ENCODE data around the gene KRT75.

The KRT75 gene

DNA sequence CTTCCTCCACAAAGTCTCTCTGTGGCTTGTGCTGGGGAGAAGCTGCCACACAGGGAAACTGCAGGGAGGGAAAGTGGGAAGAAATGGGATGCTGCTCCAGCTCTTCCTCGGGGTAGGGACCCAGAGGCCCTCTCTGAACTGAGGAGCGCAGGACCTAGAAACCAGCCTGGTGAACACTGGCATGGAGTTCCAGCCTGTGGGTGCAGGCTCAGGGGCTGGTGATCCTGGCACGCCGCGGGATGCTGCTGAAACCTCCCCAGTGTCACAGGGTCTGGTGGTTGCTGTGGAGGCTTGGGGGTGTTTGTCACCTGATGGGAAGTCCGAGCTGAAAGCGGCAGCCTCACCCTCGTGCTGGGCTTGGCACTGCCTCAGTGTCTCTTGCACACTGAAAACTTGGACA, 5.2 kb upstream of the KRT75 start:
- no peak for DNase-seq

DNA sequence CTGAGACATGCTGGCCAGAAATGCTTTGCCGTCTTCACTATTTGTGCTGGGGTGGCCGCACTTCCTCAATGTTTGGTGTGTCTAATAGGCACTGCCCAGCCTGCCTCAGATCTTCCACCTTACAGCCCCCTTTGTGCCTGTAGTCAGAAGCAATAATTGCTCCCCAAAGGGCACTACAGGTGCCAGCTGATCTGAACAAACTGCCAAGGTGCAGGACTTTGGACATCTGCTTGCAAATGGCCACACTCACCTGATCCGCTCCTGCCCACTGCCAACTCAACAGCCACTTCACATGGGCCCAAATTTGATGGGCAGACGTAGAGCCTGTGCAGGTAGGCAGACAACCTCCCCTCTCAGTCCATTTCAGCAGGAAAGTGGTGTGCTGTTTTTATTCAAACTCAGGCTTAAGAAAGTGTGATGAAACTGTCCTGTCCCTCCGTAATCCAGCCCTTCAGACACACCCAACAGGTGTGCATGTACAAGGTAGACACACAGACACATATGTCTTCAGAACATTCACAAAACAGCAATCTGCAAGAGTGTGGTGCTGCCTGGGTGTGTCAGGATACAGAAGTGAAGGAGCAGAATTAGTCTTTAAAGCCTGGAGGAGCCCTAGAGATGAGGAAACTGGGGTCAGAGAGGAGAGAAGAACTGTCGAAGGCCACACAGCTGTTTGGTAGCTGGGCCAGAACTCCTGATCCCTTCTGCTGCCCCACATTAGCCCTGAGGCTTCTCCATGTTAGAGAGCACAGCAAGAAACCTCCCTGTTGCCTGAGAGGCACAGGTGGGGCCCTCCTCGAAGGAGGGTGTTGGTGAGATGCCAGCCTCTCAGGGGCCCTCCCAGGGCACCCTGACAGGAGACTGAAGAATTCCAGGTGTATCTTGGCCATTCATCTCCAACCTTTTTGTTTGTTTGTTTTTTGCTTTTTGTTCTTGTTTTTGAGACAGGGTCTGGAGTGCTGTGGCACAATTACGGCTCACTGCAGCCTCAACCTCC, 4.4 kb upstream of the KRT75 start:
- DNase-seq = no peak

DNA sequence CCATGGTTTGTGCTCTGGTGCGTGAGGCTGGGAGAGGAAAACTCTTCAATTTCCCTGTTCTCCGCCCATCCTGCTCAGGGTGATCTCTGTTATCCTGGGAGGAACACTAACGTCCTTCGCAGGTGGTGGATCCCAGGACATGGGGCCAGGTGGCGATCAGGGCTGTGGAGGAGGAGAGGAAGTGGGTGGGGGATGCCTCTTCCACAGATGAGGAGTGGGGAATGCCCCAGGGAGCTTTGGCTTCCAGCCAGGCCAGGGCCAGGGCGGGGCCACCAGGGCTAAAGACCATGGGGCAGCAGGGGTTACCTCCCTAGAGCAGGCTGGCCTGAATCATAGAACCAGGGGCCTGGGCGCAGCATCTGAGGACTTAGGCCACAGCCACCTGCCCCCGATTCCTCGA, 3.3 kb upstream of the KRT75 start:
- DNase-seq = no peak

DNA sequence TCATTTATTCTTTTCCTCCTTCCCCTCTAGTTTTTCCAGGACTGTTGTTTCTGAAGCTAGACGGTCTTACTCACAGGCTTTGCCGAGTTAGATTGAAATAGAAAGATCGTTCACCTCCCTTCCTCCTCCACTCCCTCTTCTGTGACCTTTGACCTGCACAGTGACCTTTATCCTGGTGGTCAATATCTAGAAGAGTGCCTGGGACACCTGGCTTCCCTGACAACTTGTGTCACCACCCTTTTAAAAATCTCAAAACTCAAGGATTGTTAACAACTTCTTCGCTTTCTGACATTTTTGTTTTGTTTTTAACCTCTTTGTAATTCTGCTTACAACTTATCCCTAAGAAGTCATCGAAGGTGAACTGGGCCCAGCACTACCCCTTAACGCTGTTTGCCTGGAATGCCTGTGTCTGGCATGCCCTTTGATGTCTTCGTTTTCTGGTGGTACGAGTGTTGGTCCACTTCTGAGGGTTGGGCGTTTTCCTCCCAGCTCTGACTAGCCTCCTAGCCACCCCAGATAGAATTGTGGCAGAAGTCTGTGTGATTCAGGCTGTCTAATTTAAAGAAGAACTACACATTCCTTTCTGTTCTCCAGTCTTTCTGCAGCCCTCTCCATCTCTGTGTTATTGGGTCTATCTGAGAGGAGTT, 2.8 kb upstream of the KRT75 start:
- DNase-seq = no peak

DNA sequence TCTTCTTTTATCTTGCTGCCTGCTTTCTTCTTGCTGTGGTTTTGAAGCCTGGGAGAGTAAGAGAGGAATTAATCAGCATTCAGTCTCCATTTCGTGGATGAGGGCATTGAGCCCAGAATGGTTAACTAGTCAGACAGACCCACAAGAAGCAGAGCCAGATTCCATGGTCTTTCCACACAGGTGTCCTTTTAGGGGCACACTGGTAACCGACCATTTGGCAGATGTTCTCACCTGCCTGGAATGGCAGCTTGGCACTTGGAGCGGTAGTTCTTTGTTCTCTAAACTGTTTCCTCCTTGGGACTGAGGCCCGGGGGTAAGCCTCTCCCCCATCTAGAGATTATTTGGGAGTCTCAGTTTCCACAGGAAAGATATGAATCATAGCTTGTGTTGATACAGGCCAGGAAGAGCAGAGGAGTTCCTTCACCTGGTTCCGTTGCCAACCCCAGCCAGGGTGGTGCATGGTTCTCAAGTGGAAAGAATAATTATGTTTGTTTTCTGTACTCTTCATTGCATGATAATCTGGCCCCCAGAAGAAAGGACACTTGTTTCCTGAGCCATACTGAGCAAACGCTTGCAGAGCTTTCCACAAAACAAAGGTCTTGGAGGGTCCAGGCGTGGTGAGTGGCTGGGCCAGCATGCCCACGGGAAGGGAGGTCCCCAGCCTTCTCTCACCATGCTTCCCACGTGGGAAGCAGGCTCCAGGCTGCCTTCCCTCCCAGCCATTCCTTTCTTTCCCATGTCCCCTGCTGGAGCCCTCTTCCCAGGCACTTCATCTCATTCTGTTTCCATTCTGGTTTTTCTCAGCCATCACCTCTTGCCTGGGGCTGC, 2.0 kb upstream of the KRT75 start:
- DNase-seq = no peak

DNA sequence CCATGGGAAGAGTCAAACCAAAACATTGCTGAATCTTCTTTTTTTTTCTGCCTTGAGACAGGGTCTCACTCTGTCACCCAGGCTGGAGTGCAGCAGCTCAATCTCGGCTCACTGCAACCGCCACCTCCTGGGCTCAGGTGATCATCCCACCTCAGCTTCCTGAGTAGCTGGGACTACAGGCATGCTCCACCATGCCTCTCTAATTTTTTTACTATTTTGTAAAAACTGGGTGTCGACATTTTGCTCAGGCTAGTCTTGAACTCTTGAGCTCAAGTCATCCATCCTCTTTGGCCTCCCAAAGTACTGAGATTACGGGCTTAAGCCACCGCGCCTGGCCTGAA, 1.5 kb upstream of the KRT75 start:
- no peak for DNase-seq

DNA sequence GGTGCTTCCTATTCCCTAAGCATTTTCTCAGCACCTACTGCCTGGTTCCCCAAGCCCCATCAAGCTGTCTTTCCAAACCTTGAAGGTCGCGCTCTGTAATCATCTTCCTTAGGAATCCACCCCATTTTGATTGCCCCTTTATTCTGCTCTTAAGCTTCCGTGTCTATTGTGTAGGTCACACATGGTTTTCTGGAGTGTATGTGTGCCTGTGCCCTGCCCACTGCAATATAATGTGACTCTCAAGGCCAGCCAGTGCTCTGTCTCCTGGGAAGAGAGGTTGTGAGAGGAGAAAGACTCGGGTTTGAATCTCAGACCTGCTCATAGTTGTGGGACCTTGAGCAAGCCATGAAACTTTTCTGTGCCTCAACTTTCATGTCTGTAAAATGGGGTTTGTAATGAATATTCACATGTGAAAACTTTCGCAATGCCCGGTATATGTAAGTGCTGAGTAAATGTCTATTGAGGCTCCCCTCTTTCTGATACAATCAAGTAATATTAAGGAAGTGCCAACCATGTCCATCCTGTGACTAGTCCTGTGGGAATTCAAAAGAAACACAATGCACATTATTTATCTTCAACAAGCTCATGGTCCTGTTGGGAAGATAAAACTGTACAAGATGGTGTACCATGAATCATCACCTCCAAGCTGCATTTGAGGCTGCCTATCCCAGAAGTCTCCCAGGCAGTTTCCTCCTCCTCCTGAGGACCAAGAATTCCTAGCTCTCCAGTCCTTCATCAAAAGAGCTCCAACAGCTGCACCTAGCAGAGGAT, 774 bp upstream of the KRT75 start:
- no peak for DNase-seq

DNA sequence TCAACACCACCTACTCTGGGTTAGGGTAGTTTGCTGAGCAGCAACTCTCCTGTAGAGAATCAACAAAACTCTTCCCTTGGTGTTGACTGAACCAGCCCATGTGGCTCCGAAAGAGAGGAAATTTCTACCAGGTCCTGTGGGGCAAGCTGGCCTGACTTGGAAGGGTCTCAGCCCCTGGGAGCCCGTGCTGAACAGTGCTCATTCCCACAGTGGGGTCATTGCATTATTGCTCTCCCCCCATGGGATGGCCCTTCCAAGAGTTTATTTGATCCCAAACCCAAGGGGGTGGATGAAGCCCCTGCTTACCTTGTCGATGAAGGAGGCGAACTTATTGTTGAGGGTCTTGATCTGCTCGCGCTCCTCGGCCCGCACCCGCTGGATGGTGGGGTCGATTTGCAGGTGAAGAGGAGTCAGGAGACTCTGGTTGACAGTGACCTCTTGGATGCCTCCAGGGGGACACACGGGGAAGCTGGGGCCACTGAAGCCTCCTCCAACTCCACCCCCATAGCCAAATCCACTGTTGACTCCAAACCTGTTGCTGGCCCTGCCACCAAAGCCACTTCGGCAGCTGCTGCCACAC, 580 bp downstream of the KRT75 start:
- DNase-seq = no peak

DNA sequence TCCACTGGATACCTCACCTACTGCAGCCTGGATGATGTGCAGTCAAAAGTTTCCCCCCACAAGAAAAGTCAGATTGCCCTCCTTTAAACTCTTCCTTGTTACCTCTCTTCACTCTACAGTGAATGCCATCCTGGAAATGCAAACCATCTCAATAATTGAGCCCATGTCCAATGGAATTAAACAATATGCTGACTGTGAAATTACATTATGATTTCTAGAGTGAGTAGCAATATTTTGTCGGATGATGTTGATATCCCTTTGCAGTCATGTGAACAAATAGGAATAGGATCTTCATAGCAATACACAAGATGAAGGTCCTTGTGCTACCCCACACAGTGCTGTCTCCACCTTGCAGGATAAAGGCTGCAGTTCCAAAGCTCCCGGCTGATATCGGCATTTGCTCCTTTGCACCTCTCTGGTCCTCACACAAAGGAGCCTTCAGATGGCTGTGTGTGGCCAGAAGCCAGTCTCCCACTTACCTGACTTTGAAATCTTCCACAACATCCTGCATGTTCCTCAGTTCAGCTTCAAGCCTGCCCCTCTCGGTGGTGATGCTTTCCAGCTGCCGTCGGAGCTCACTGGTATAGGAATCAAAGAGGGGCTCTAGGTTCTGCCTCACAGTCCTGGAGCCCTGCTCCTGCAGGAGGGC, 1.5 kb downstream of the KRT75 start:
- DNase-seq = no peak

DNA sequence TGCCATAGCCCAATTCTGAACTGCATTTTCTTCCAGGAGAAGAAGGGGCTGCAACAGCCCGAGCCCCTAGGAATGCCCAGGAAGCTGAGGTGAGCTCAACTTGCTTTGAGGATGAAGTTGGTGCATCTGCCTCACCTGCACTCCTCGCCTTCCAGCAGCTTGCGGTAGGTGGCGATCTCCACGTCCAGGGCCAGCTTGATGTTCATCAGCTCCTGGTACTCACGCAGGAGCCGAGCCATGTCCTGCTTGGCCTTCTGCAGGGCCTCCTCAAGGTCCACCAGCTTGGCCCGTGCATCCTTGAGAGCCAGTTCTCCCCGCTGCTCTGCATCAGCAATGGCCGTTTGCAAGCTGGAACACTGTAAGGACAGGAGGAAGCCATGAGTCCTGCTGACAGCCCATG, 6.0 kb downstream of the KRT75 start:
- no peak for DNase-seq

DNA sequence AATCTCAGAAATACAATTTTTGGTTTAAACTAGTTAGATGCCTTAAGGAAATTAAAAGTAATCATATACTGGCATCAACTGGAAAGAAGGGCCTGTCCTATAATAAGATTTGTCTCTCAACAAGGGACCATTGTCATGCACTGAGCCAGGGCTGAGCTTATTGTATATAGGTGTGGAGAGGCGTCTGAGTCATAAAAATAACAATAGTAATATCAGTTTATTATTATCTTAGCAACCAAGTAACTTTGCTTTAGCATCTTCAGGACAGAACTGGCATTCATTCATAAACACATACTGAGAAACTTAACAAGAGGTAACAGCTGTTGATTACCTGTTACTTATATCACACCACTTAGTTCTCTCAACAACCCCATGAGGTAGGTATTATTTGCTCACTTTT, 7.1 kb downstream of the KRT75 start:
- DNase-seq = no peak

DNA sequence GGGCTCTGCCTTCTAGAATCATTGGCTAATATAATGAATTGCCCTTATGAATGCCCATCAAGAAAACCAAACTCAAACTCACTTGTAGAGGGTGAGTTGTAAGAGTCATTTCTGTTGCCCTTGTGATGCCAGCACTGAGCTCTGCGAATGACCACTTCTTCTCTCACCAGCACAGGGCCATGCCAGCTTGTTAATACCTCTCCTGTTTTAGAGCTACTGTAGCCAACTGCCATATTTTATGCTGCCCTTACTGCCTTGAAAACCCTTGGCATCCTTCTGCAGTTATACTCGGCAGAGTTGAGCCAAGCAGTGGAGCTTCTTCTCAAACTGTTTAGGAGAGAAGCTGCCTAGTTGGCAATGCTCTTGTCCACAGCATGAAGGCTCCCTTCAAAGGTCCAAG, 8.1 kb downstream of the KRT75 start:
- no peak for DNase-seq

DNA sequence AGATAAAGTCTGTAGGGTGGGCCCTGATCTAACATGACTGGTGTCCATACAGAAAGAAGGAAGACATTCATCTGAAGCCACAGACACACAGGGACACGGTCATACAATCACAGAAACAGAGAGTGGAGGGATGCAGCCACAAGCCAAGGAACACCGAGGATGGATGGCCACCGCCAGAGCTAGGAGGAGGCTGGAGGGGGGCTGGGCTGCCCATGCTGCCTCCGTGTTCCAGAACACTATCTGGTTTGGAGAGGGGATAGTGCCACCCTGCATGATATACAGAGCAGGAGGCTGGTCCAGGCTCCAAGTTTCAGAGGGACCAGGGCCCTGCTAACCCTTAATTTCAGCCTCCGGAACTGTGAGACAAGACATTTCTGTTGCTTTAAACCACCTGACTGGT, 8.7 kb downstream of the KRT75 start:
- no peak for DNase-seq

DNA sequence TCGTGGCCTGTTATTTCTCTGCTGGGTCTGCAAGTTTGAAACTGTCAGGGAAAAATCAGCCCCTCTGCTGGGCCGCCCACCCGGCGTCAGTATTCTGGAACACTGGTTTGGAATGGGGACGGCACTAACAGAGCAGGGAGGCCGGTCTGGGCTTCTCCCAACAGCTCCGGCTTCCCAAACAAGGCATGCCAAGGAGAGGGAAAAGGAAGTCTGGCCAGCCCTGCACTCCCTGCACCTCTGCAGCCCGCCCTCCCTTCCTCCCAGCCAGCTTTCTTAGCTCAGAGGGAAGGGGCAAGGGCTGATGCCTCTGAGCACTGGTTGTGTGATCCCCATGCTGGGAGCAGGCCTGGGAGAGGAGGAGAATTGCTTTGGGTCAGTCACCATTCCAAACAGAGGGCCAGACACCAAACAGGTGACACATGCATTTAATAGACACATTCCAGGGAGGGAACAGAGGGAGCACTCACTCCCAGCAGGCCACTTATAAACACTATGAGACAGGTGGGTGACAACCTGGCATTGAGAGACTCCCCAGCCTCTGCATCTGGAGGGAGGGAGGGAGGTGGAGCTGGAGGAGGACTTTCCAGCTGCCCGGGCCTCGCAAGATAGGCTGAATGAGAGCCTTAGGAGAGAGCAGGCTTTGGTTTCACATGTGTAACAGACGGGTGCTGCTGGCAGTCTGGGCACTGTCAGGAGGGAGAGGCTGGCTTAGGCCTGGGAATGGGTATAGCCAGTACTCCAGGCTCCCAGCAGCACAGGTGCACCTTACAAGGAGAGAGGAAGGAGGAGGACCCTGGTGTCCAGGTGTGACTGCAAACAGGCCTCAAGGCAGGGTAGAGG, 10.3 kb downstream of the KRT75 start:
- no peak for DNase-seq

DNA sequence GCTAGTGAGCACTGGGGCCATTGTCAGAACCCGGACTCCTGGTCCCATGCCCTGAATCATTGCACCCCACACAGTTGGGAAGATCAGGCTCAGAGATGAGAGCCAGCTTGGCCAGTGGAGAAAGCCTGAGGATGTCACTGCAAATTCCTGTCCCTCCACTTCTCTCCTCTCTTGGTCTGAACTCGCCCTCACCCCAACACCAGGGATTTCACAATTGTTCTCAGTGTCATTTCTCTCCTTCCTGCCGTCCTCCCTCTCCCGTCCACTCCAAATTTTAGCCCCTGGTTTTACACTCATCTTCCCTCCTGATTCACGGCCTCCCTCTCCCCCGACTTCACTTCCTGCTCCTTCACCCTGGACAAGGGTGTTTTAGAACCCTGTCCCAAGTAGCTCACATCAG, 11.1 kb downstream of the KRT75 start:
- no peak for DNase-seq

DNA sequence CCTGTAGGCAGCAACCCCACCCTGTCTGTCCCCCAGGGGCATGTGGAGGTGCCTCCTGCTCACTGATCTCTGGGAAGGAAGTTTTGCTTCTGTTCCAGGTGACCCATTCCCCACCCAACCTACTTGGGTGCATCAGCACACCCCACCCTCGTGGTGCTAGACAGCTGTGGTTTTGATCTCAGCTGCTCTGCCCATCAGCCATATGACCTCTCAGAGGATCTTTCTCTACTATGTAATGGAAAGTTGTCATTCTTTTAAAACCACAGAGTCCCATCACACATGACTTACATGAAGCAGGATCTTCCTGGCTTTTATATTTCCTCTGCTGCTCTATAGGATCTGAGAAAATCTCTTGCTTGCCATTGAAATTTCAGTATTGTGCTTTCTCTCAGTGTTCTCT, 14.5 kb downstream of the KRT75 start:
- DNase-seq = no peak

DNA sequence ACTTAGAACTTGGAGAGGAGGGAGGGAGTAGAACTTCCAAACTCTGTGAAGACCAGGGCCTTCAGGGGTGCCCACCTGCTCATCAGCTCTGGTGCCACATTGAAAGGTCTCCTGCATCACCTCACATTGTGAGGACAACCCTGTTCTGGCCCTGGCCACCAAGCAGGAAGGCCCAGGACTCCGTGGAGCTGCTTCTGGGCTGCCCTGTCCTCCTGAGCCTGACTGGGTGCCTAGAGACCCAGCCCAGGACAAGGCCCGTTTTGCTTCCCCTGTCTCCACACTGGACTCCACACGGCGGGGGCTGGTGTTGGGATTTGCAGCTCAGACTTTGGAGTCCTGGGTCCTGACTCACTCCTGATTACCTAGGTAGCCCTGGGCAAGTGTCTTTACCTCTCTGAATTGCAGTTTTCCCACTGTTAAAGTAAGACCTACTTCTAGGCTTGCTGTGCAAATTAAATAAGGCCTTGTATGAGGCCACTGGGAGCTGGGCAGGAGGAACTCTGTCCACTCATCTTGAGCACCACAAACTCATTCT, 15.5 kb downstream of the KRT75 start:
- DNase-seq = no peak

DNA sequence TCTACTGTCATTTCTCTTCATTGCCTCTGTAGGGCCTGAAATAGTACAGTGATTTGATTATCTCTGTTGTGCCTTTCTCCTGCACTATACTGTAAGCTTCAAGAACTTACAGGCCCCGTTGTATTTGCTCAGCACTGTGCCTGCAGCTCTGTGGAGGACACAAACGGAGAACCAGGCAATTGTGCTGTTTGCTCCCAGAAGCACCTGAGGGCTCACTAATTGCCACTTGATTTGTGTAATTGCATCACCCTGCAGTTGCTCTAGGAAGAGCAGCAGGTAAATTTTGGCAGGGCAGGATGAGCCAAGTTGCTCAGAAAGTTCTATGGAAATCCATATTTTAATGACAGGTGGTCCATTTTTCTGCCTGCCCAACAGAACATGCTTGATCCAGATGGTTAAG, 16.4 kb downstream of the KRT75 start:
- DNase-seq = no peak

DNA sequence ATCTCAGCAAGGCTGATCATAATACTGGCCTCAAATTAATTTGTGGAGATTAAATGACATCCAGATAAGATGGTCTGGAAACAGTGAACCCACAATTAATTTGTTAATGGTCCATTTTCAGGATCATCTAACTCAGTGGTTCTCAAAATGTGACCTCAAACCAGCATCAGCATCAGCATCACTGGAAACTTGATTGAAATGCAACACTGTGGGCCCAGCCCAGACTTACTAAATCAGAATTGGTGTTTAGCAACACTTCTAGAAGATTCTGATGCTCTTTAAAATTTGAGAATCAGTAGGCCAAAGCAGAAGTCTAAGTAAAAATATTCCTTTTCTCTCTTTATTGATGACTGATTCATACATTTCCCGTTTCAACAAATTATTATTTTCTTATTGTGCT, 17.4 kb downstream of the KRT75 start:
- DNase-seq = no peak

DNA sequence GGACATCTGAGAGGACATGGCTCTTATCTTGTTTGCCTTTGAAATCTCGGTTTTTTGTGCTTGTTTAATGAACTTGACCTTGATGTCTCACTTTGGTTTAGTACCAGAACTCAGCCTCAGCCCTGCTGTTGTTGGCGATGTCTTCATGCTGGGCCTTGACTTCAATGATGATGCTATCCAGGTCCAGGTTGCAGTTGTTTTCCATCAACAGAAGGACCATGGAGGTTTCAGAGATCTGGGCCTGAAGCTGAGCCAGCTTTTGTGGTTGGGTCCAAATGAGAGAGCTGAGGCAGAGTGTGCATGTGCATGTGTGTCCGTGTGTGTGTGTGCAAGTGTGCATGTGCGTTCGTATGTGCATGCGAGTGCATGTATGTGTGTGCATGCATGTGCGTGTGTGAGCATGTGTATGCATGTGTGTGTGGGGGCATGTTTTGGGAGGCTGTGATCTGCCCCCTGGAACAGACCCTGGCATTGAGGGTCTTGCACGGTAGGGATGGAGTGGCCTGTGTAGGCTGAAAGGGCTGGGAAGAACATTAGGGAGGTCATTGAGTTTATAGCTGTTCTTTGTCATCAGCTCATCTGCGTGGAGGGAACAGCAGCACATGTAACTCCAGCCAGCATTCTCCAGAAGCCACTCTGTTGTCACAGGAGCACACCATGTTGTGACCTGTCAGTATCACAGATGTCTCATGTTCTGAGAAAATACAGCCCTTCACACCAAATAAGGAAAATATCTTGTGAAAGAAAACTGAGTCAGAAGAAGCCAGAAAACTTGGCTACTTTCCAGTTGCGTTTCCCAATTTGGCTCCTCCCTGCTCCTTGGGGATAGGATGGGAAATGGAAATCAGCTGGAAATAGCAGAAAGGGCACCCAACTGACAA, 18.1 kb downstream of the KRT75 start:
- DNase-seq = no peak

Measured in stimulated activated CD4-positive, alpha-beta T cell treated with anti-CD3 and anti-CD28 coated beads, Interleukin-4, amount 100 ng/mL, for 4 hours (primary cell).